KOPT-K1 (cell line): ENCODE results near the gene VANGL2.

ENCODE experiments used
- H3K27ac ChIP-seq: fragments of 200-600 bp; sonication (generic); 2 replicates; pipeline ENCODE4 v1.5.1; 2016; ENCODE audit warnings: antibody characterized with exemption, mild to moderate bottlenecking, low read depth, low read length; ENCODE audit not compliant: poor library complexity, severe bottlenecking
- H3K36me3 ChIP-seq: fragments of 200-600 bp; sonication (generic); 2 replicates; pipeline ENCODE4 v1.5.1; 2017; ENCODE audit warnings: antibody characterized with exemption, mild to moderate bottlenecking, low read length, moderate library complexity; ENCODE audit not compliant: insufficient read depth
- H3K9me3 ChIP-seq: fragments of 200-600 bp; sonication (generic); 2 replicates; pipeline ENCODE4 v1.5.1; 2017; ENCODE audit warnings: antibody characterized with exemption, low read length, mild to moderate bottlenecking; ENCODE audit not compliant: insufficient read depth, poor library complexity, severe bottlenecking

The VANGL2 gene

DNA sequence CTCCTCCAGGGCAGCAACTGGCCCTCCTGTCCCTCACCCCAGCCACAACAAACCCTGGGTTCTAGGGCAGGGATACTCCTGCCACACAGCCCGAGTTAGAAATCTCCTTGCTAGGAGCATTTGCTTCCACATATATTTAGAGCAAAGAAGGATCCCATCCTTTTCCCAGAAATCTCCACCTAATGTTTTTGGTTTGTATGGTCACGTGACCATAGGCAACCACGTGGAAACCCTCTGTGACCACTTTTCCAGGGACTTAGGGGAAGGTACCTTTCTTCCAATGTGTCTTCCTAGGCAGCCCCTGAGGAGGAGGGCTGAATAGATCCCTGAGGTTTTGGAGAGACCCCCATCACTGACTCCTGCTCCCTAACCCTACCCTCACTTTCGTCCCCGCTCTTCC lies 25.5 kb downstream of the VANGL2 start:
- H3K27ac ChIP-seq = no peak overlapping the region
- no peaks in the 10 kb centered on the region for H3K9me3 ChIP-seq
- H3K36me3 ChIP-seq = no peaks in the 10 kb centered on the region

DNA sequence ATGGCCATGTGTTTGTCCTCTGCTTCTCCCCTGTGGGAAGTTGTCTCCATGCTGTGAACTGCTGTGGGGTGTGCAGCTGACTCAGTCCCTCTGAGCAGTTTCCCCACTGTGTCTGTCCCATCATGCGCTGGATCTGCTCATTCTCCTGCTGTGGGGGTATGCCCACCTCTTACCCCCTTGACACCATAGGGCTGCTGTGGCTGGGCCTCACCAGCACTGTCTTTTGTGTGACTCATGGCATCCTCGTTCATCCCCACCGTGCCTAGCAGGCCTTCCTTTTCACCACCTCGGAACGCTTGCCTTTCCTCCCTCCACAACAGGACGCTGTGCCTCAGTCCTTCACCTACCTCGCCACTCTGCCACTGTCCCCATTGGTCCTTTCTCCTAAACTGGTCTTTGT lies 27.3 kb downstream of the VANGL2 start:
- Histone ChIP-seq H3K9me3 (no peaks in the 10 kb centered on the region), H3K36me3 (no peaks in the 10 kb centered on the region), H3K27ac (peak overlapping the region; percentile 39)

DNA sequence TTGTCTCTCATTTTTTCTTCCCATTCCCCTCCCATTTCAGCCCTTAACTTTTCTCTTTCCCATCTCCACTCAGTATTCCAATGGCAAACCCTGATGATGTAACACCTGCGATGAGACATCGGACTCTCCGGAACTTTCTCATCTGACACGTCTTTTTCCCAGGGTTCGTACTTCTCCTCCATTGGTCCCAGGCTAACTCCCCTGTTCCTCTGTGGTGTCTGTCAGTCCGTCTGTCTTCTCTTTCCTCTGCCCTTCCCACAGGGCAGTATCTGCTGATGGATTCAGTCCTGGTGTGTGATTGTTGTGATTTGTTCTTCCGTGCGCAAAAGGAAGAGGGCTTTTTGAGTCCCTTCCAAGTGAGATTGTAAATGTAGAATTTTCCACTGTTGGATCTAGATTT lies 27.7 kb downstream of the VANGL2 start:
- Histone ChIP-seq H3K9me3 (no peaks in the 10 kb centered on the region), H3K36me3 (no peaks in the 10 kb centered on the region), H3K27ac (peak overlapping the region; percentile 39)

DNA sequence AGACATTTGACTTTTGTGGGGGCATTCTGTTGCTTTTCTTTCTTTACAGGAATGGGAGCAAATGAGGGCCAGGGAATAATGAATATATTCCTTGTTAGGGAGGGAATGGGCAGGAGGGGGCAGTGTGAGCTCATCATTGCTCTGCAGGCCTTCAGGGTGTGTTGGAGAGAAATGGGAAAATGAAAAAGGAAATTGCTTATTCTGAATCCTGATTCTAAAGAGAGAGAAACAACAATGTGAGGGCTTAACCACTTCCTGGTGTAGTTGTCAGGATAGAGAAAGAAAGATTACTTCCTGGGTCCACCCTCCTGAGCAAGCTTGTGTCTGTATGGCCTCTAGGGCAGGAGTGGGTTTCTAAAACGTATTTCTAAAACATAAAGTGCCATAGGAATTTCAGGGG lies 28.3 kb downstream of the VANGL2 start:
- H3K36me3 ChIP-seq = no peaks in the 10 kb centered on the region
- H3K9me3 ChIP-seq = peaks cover 2% of the 10 kb centered on the region
- peak overlapping the region; percentile 83 for H3K27ac ChIP-seq

DNA sequence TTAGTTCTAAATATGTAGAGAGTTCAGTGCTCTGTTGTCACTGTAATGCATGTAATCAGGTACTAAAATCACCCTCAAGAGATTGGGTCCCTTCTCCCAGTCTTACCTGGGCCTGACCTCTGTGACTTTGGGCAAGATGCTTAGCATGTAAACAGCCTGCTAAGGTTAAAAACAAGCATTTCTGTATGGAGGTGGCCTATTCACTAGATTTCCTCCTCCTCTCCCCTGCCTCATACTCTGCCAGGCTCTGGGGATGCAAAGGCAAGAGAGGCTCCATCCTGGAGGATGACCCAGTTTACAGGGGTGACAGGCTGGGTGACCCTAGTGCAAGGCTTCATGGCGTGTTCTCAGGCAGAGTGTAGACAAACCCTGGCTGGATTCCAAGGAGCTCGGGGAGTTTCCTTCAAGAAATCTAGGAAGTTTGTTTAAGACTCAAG lies 28.8 kb downstream of the VANGL2 start:
- H3K27ac ChIP-seq = peak overlapping the region; percentile 83
- H3K9me3 ChIP-seq = peaks cover 6% of the 10 kb centered on the region
- no peaks in the 10 kb centered on the region for H3K36me3 ChIP-seq

DNA sequence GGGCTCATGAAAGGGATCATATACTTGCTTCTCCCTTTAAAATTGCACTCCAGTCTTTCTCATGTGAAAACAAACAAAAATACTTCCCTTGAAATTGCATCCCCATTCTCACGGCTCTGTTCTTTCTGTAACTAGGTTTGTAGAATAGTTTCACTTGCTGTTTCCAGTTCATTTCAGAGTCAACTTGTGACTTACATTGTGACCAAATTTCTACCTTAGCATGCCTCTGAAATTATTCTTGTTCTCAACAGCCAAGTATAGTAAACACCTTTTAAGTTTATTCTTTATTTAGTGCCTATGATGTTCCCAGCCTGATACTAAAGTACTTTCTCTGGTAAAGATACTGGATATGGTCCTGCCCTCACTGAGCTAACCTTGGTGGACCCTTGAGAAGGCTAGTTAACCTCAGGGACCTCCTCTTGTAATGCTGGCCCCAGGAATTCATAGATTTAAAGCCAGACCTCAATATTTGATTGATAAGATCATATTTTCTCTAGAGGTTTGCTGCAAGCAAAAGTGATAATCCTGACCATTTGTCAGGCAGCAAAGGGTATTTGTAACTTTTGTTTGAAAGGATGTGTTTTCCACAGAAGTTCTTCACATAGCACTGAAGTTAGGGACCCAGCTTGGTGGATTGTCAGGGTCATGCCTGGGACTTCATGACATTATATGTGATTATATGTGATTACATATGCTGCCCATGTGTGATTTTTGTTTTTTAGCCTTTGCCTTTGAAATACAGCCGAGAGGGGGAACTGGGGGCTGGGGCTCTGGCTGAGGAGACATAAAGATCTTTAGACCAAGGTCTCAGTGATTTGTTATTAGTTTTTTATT lies 29.6 kb downstream of the VANGL2 start:
- Histone ChIP-seq H3K36me3 (no peaks in the 10 kb centered on the region), H3K27ac (peak overlapping the region; percentile 83), H3K9me3 (peaks cover 12% of the 10 kb centered on the region)

DNA sequence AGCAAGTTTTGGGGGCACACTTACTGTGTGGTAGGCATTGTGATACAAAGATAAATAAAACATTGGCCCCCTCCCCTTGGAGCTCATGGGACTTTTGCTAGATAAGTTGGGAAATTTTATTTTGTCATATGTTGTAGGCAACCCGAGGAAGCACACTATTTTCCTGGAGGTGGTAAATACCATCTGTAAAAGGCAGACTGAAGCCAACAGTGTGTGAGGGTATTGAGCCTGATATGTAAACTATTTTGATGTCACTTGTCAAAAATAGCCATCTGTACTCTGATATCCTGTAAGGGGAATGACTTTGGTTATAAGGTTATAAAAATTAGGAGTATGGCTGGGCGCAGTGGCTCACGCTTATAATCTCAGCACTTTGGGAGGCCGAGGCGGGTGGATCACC lies 30.6 kb downstream of the VANGL2 start:
- H3K27ac ChIP-seq = peak overlapping the region; percentile 18
- peaks cover 12% of the 10 kb centered on the region for H3K9me3 ChIP-seq
- no peaks in the 10 kb centered on the region for H3K36me3 ChIP-seq

DNA sequence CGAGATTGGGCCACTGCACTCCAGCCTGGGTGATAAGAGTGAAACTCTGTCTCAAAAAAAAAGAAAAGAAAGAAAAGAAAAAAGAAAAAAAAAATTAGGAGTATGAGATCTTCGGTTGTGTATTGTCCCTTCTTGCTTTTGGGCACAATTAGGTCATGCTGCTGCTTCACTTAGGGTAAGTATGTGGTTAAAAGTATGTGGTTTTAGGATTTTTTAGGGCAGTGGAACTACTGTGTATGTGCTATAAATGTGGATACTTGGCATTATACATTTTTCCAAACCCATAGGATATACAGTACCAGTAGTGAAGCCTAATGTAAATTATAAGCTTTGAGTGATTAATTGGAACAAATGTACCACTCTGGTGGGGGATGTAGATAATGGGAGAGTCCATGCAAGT lies 31.2 kb downstream of the VANGL2 start:
- Histone ChIP-seq H3K9me3 (peaks cover 12% of the 10 kb centered on the region), H3K27ac (no peak overlapping the region), H3K36me3 (no peaks in the 10 kb centered on the region)

DNA sequence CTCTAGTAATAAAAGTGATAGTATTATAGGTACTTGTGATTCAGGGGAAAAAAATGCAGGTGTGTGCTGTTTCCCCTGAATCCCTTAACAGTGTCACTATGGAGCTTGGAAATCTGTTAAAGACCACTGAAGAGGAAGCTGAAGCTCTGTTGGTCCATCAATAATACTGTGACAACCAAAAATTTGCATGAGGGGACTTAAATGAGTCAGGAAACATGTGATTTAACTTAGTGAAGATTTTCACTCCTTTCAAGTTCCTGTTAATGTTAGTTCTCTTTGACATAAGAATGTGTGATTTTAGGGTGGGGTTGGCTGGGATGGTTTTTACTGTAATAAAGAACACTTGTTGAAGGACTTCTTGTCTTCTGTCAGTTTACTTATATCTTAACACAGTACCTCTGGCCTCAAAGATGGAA lies 32.0 kb downstream of the VANGL2 start:
- Histone ChIP-seq H3K9me3 (peaks cover 12% of the 10 kb centered on the region), H3K27ac (no peak overlapping the region)

DNA sequence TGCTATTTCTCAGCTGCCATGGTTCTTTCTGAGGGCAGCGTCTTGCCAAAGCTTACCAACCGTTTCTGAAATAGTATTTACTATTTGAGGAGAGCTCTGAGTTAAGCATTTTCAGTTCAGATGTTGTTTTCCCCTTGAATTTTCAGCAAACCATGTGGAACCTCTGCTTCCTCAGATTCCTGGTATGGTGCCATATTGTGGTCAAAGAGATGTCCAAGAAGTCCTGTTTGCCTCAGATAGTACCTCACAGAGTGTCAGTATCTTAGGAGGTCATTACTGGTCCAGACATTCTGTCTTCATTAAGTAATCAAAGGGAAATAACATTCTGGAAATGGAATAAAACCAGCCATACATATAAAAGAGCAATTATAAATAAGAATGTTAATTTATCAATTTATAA lies 36.6 kb downstream of the VANGL2 start:
- Histone ChIP-seq H3K9me3 (peaks cover 12% of the 10 kb centered on the region), H3K36me3 (no peaks in the 10 kb centered on the region), H3K27ac (peak overlapping the region; percentile 85)

More for the DNA sequence above, 32.0 kb downstream of the VANGL2 start:
- no peaks in the 10 kb centered on the region for H3K36me3 ChIP-seq

DNA sequence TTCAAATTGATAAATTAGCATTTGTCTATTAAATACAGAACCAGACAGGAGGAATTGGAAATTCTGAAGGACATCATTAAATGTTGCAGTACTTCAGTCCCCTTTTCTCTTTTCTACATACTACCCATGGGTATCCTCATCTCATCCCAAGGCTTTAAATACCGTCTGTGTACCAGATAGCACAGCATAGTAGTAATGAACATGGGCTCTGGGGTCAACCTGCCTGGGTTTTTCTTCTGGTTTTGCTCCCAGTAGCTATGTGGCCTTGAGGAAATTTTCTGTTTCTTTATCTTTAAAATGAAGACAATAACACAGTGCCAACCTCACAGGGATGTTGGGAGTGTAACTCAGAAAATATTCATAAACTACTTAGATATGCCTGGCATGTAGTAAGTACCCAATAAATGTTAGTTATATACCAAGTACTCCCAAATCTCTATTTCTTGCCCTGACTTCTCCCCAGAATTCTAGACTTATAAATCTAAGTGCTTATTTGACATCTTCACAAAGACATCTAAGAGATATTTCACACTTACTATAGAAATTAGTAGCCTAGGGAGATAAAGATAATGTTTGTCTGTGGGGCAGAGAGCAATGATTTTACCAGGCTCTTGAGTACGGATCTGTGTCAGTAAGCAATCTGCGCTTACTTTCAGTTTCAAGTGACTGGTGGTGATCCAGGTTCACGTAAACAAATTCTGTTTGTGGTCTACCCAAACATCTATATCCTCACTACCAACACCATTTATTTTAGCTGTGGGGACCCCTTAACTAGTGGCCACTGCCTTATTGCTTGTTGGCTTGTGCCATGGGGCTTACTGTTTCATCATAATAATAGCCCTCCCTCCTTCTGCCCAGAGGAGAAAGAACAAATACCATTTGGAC lies 37.3 kb downstream of the VANGL2 start:
- H3K9me3 ChIP-seq = peaks cover 12% of the 10 kb centered on the region
- no peaks in the 10 kb centered on the region for H3K36me3 ChIP-seq
- H3K27ac ChIP-seq = peak overlapping the region; percentile 85

DNA sequence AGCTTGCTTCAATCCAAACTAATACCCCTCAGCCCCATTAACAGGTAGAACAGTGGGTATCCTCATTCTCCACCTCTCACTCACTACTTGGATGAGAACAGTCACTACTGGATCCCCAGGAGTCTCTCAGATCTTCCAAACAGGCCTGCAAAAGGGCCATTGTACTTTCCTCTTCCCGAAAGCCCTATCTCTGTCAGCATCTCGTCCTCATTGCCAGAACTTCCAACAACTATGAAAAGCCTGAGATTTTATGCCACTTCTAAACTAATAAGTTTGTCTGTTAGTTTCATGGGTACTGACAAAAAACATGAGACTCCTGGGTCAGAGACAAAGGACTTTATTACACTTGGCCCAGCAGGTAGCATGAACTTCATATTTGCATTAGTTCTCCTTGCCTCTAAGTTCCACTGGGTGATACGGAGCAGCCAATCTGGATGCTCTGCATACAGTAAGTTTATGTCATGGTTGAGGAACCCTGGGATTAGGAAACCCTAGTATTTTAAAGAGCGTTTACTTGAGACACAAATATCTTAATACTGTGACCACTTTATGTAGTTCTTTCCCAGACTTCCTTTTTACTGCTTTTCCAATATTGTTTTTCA lies 38.1 kb downstream of the VANGL2 start:
- peaks cover 12% of the 10 kb centered on the region for H3K9me3 ChIP-seq
- no peaks in the 10 kb centered on the region for H3K36me3 ChIP-seq
- H3K27ac ChIP-seq = peak overlapping the region; percentile 85

DNA sequence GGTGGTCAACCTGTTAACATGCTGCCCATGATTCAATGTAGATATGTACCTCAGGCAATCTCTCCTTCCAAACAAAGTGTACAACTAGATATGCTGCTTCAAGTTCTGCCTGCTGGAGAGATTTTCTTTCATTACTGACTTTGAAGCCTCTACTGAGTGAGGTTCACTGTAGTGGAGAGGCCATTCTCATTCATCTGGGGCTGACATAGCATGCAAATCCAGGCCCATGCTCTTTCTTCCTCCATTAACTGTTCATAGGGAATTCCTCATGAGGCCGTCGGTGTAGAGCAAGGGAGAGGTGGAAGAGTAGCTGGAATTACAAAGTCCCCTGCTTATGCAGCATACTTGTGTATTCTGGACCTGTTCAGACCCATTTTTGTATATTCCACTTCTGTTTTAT lies 38.6 kb downstream of the VANGL2 start:
- Histone ChIP-seq H3K36me3 (no peaks in the 10 kb centered on the region), H3K9me3 (peaks cover 8% of the 10 kb centered on the region), H3K27ac (peak overlapping the region; percentile 85)

DNA sequence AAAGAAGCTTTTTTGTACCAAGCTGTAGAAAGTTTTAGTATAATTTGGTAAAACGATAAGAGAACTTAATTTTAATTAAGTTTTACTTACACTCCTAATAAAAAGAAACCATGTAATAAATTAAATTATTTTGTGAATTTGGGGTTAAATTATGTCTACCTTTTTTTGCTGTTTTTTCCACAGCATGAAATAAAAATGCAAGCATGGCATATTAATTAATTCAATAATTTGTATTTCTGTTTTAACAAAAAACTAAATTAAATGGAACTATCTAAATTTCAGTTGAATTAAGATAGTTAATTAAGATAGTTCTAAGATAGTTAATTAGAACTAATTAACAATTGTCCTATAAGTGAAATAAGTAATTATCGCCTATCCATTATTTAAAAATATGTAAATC lies 39.4 kb downstream of the VANGL2 start:
- Histone ChIP-seq H3K9me3 (peaks cover under 1% of the 10 kb centered on the region), H3K36me3 (no peaks in the 10 kb centered on the region), H3K27ac (no peak overlapping the region)

DNA sequence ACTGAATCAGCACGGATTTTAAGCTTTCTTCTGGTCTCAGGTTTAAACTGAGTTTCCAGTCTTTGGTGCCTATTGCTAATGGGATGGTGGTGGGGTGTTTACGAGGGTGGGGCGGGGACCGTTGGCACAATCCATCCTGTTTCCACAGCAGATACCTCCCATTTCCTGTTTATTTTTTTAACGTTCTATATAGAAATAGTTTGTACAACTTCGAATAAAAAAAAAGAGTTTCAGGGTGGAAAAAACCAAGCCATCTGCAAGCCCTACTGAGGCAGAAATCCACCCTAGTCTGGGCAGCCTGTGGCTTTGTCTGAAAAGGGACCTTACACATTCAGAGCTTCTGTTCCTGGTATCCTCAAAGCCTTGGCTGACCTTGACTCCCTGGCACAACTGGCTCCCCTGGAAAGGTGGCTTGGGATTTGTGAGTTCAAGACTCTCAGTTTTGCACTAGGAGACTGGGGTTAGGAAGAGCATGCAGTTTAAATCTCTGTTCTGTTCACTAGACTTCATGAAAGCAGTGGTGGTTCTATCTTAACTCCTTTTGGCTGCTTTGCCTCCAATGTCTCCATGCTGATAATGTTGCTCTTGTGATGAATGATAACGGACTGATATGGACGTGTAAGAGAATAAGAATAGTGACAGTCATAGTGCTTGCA lies 46.7 kb downstream of the VANGL2 start:
- H3K9me3 ChIP-seq = no peaks in the 10 kb centered on the region
- H3K36me3 ChIP-seq = no peaks in the 10 kb centered on the region
- H3K27ac ChIP-seq = peak overlapping the region; percentile 77
